Osteoblast (primary cell): ENCODE results near the gene WIZ. TPM values are rescaled to one million over a fixed set of nuclear protein-coding genes. Genes with fewer than 3 reads are reported as not detected.

Source experiments
- DNase-seq: peaks from one replicate; pipeline ENCODE4 v3.0.0; 2011; ENCODE audit warnings: low spot score, mixed read lengths; ENCODE audit not compliant: insufficient read length; ENCODE audit errors: missing footprints
- H2AFZ ChIP-seq: 2 replicates; pipeline ENCODE4 v1.6.0; 2011; ENCODE audit warnings: mild to moderate bottlenecking, low read length
- H3K27ac ChIP-seq: 2 replicates; pipeline ENCODE4 v1.5.1; 2011; ENCODE audit warnings: mild to moderate bottlenecking, low read depth, low read length, moderate library complexity
- H3K27me3 ChIP-seq: 2 replicates; pipeline ENCODE4 v1.6.0; 2012; ENCODE audit warnings: mild to moderate bottlenecking, control low read depth, inconsistent platforms, low read length, moderate library complexity; ENCODE audit not compliant: insufficient read depth
- H3K36me3 ChIP-seq: 2 replicates; pipeline ENCODE4 v1.5.1; 2011; ENCODE audit warnings: mild to moderate bottlenecking, low read length, control low read depth, moderate library complexity; ENCODE audit not compliant: insufficient read depth
- H3K4me1 ChIP-seq: 2 replicates; pipeline ENCODE4 v1.5.1; 2011; ENCODE audit warnings: mild to moderate bottlenecking, low read length, control low read depth, moderate library complexity; ENCODE audit not compliant: insufficient read depth
- H3K4me2 ChIP-seq: 2 replicates; pipeline ENCODE4 v1.6.0; 2011; ENCODE audit warnings: mild to moderate bottlenecking, low read length; ENCODE audit not compliant: insufficient read depth
- H3K4me3 ChIP-seq: fragments of 200-600 bp; sonication (generic); 3 replicates; pipeline ENCODE4 v1.5.1; 2012; ENCODE audit warnings: mild to moderate bottlenecking, low read length, inconsistent platforms; ENCODE audit not compliant: insufficient read depth
- H3K79me2 ChIP-seq: 2 replicates; pipeline ENCODE4 v1.6.0; 2012; ENCODE audit warnings: mild to moderate bottlenecking, low read length, control low read depth, inconsistent platforms; ENCODE audit not compliant: insufficient read depth
- H3K9me3 ChIP-seq: 2 replicates; pipeline ENCODE4 v1.5.1; 2011; ENCODE audit warnings: low read depth, low read length, control low read depth
- H4K20me1 ChIP-seq: 2 replicates; pipeline ENCODE4 v1.6.0; 2012; ENCODE audit warnings: mild to moderate bottlenecking, low read length, control low read depth; ENCODE audit not compliant: insufficient read depth
- CTCF ChIP-seq: IDR thresholded peaks from 2 replicates; pipeline ENCODE4 v1.5.1; 2011; ENCODE audit warnings: mild to moderate bottlenecking, low read depth, low read length, moderate library complexity; ENCODE audit errors: extremely low read depth
- total RNA-seq: library from RNA; depleted of rRNA; stranded (reverse); fragments of >200 nt; gene quantifications from 2 replicates; pipeline ENCODE4 v1.2.3, GENCODE V29; 2012

The WIZ gene
- total RNA-seq, 1 donor: 9.8 TPM

GRCh38 chr19:15423130-15423529 lies 26.6 kb downstream of the WIZ start:
- peaks cover 39% of the 10 kb centered on the region for H3K36me3 ChIP-seq
- peaks cover 8% of the 10 kb centered on the region for H3K4me1 ChIP-seq
- no peak overlapping the region for H3K4me2 ChIP-seq
- no peak overlapping the region for H3K4me3 ChIP-seq
- H3K9me3 ChIP-seq: no peaks in the 10 kb centered on the region
- peak; percentile 52 for DNase-seq
- peaks cover 11% of the 10 kb centered on the region for H4K20me1 ChIP-seq
- H3K27me3 ChIP-seq: no peaks in the 10 kb centered on the region
- no peak for TF ChIP-seq CTCF
- H3K27ac ChIP-seq: no peak overlapping the region
- no peak overlapping the region for H2AFZ ChIP-seq
- peaks cover 20% of the 10 kb centered on the region for H3K79me2 ChIP-seq

DNA sequence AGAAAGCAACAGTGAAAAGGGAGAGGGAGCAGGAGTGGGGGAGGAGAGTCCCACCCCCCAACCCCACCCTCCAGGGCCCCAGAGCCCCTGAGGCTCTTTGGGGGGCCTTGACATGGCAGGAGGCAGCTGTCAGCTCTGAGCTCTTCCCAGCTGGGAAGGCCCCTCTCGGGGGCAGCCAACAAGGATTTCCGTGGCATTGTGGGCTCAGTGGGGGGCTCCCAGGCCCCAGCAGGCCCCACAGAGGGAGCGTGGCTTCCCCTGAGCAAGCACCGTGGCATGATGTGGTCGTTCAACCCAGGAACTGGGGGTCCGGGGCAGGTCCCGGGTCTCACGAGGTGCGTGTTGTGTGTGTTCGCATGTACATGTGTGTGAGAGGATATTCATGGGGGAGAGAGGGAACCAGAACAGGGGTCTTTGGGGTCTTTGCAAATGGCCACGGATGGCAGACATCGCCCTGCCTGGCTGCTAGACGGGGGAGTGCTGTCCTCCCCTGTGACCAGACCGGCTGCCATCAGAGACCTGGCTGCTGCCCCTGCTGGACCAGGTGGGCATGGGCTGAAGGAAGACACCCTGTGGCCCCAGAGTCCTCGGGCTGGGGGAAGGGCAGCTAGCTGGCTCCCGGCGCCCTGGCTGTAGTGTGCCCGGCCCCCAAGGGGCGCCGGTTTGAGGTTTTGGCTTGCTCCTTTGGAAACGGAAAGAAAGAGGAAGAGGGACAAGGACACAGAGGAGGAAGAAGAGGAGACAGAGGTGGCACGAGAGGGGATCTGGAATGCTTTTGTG lies 27.3 kb downstream of the WIZ start:
- Histone ChIP-seq H3K79me2 (peaks cover 20% of the 10 kb centered on the region), H3K4me1 (peaks cover 12% of the 10 kb centered on the region), H3K27me3 (no peaks in the 10 kb centered on the region), H2AFZ (no peak overlapping the region), H4K20me1 (peaks cover 17% of the 10 kb centered on the region), H3K9me3 (no peaks in the 10 kb centered on the region), H3K27ac (no peak overlapping the region), H3K4me2 (no peak overlapping the region), H3K36me3 (peaks cover 39% of the 10 kb centered on the region), H3K4me3 (no peak overlapping the region)
- peak; percentile 79 for DNase-seq
- no peak for TF ChIP-seq CTCF

DNA sequence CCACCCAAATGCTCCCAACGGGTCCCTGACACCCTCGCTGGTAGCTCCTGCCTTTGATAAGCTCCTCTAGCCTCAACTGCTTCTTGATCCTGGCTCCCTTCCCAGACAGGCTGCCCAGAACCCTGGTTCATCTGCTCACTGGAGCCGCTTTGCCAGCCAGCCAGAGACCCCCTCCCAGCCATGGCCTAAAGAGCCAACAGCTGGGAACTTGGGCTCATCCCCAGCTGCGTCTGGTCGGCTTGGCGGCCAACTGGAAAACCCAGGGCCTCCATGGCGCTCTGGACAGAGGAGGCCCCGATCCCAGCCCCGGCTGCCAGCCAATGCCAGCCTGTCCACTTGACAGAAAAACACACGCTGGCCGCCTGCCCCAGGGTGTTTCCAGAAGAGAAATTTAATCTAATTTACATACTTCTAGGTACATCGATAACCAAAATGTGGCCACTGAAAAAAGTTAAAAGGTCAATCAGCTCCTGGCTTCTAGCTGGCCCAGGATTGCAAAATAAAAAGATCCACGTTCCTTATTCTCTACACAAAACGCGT lies 28.0 kb downstream of the WIZ start:
- peaks cover 19% of the 10 kb centered on the region for H3K4me1 ChIP-seq
- H4K20me1 ChIP-seq: peaks cover 24% of the 10 kb centered on the region
- no peak overlapping the region for H3K4me2 ChIP-seq
- no peak for TF ChIP-seq CTCF
- H3K27ac ChIP-seq: no peak overlapping the region
- H3K27me3 ChIP-seq: no peaks in the 10 kb centered on the region
- H3K9me3 ChIP-seq: no peaks in the 10 kb centered on the region
- peak; percentile 84 for DNase-seq
- peaks cover 21% of the 10 kb centered on the region for H3K79me2 ChIP-seq
- no peak overlapping the region for H3K4me3 ChIP-seq
- peaks cover 34% of the 10 kb centered on the region for H3K36me3 ChIP-seq
- H2AFZ ChIP-seq: no peak overlapping the region

DNA sequence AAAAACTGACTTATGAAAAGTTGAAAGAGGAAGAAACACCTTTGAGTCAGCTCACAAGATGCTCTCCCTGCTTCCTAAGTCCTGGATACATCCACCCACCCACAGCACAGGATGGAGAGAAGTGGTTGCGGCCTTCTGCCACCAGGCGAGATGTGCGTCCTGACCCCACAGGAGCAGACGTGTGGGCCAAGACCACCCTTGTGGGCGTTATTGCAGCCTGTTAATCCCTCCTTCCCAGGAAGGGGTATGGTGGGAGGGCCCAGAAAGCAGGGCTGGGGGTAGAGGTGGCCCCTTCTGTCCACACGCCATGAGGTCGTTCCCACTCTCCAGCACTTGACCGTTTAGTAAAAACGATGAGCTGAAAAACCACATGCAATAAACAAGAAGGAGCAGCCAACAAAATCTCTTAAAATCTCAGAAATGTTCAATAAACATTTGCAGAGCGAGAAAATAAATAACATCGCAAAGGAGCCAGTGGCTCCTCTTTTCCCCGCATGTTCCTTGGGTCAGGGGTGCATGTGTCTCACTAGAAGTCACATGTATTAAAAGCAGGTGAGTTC lies 28.5 kb downstream of the WIZ start:
- H3K9me3 ChIP-seq: no peaks in the 10 kb centered on the region
- DNase-seq: no peak
- no peak overlapping the region for H2AFZ ChIP-seq
- H3K27ac ChIP-seq: no peak overlapping the region
- peaks cover 21% of the 10 kb centered on the region for H3K4me1 ChIP-seq
- H3K27me3 ChIP-seq: no peaks in the 10 kb centered on the region
- H3K36me3 ChIP-seq: peaks cover 32% of the 10 kb centered on the region
- TF ChIP-seq CTCF: no peak
- H3K4me3 ChIP-seq: no peak overlapping the region
- peaks cover 26% of the 10 kb centered on the region for H4K20me1 ChIP-seq
- peaks cover 26% of the 10 kb centered on the region for H3K79me2 ChIP-seq
- H3K4me2 ChIP-seq: no peak overlapping the region
